Skeletal muscle satellite cell (primary cell): ENCODE measurements around the gene UBL4A. TPM values are rescaled to one million over a fixed set of nuclear protein-coding genes. Genes with fewer than 3 reads are reported as not detected.
A peak's percentile ranks its signal among the peaks of the same experiment; 100 is the strongest.

Experiments used
- H3K27me3 ChIP-seq: 2 replicates; pipeline ENCODE4 v1.7.0; 2013; ENCODE audit warnings: low read length; ENCODE audit not compliant: control insufficient read depth, insufficient read depth
- H3K36me3 ChIP-seq: 2 replicates; pipeline ENCODE4 v1.7.0; 2013; ENCODE audit warnings: mild to moderate bottlenecking, control low read depth, low read length; ENCODE audit not compliant: insufficient read depth
- H3K4me1 ChIP-seq: 2 replicates; pipeline ENCODE4 v1.7.0; 2013; ENCODE audit warnings: low read length; ENCODE audit not compliant: control insufficient read depth, insufficient read depth
- H3K4me2 ChIP-seq: 2 replicates; pipeline ENCODE4 v1.7.0; 2013; ENCODE audit warnings: mild to moderate bottlenecking, low read length
- H3K4me3 ChIP-seq: 2 replicates; pipeline ENCODE4 v1.7.0; 2013; ENCODE audit warnings: low read length
- H3K9ac ChIP-seq: 2 replicates; pipeline ENCODE4 v1.7.0; 2013; ENCODE audit warnings: mild to moderate bottlenecking, low read depth, low read length, moderate library complexity
- H3K9me3 ChIP-seq: replicated peaks from 2 replicates; pipeline ENCODE4 v1.7.0; 2013; ENCODE audit warnings: mild to moderate bottlenecking, control low read depth, low read length
- total RNA-seq: library from RNA; depleted of rRNA; stranded (reverse); fragments of >200 nt; gene quantifications from 2 replicates; pipeline ENCODE4 v1.2.3, GENCODE V29; 2012; rRNA removed

The UBL4A gene
- total RNA-seq: 33.2 and 34.0 TPM in 2 replicates

- no peaks in the 10 kb centered on the region for H3K9me3 ChIP-seq
- peaks cover 26% of the 10 kb centered on the region for H3K36me3 ChIP-seq
- peaks cover 27% of the 10 kb centered on the region for H3K4me1 ChIP-seq
- H3K9ac ChIP-seq: peak within 1 kb of the TSS; percentile 73
- peak within 1 kb of the TSS; percentile 85 for H3K4me2 ChIP-seq
- no peaks in the 10 kb centered on the region for H3K27me3 ChIP-seq
- peak within 1 kb of the TSS; percentile 77 for H3K4me3 ChIP-seq
Observed at GRCh38 chrX:154486396-154487207, at the start of gene UBL4A. Gene UBL4A, minus strand, starts transcription at chrX:154486615. Its CDS starts 31 bp downstream, at chrX:154486584.

- Histone ChIP-seq H3K4me3 (no peak overlapping the region), H3K36me3 (peaks cover 42% of the 10 kb centered on the region)
Observed at GRCh38 chrX:154535892-154536291, 49.5 kb upstream of the UBL4A start.

GRCh38 chrX:154534526-154535322 is 48.3 kb upstream of the UBL4A start:
- H3K4me2 ChIP-seq: no peak overlapping the region
- no peaks in the 10 kb centered on the region for H3K27me3 ChIP-seq
- no peak overlapping the region for H3K9ac ChIP-seq
- H3K9me3 ChIP-seq: no peaks in the 10 kb centered on the region
- no peak overlapping the region for H3K4me3 ChIP-seq
- peaks cover 40% of the 10 kb centered on the region for H3K36me3 ChIP-seq
- H3K4me1 ChIP-seq: peaks cover 5% of the 10 kb centered on the region

More at GRCh38 chrX:154535892-154536291, 49.5 kb upstream of the UBL4A start:
- no peak overlapping the region for H3K4me2 ChIP-seq
- no peak overlapping the region for H3K9ac ChIP-seq
- peaks cover 8% of the 10 kb centered on the region for H3K4me1 ChIP-seq
- no peaks in the 10 kb centered on the region for H3K27me3 ChIP-seq
- H3K9me3 ChIP-seq: no peaks in the 10 kb centered on the region

GRCh38 chrX:154532690-154533089 is 46.3 kb upstream of the UBL4A start:
- H3K36me3 ChIP-seq: peaks cover 35% of the 10 kb centered on the region
- H3K9ac ChIP-seq: no peak overlapping the region
- H3K27me3 ChIP-seq: no peaks in the 10 kb centered on the region
- H3K4me3 ChIP-seq: no peak overlapping the region
- H3K4me2 ChIP-seq: no peak overlapping the region
- H3K4me1 ChIP-seq: peaks cover 10% of the 10 kb centered on the region
- no peaks in the 10 kb centered on the region for H3K9me3 ChIP-seq

GRCh38 chrX:154531626-154532025 is 45.2 kb upstream of the UBL4A start:
- Histone ChIP-seq H3K4me2 (no peak overlapping the region), H3K4me1 (peaks cover 19% of the 10 kb centered on the region), H3K27me3 (no peaks in the 10 kb centered on the region), H3K36me3 (peaks cover 35% of the 10 kb centered on the region), H3K9me3 (no peaks in the 10 kb centered on the region), H3K4me3 (no peak overlapping the region), H3K9ac (no peak overlapping the region)

- Histone ChIP-seq H3K9me3 (no peaks in the 10 kb centered on the region), H3K4me3 (no peak overlapping the region), H3K9ac (no peak overlapping the region), H3K4me2 (no peak overlapping the region), H3K27me3 (no peaks in the 10 kb centered on the region), H3K4me1 (peaks cover 19% of the 10 kb centered on the region), H3K36me3 (peaks cover 34% of the 10 kb centered on the region)
Observed at GRCh38 chrX:154530286-154530685, 43.9 kb upstream of the UBL4A start.

- Histone ChIP-seq H3K4me1 (peaks cover 14% of the 10 kb centered on the region), H3K9me3 (no peaks in the 10 kb centered on the region), H3K9ac (no peak overlapping the region), H3K4me3 (no peak overlapping the region), H3K4me2 (no peak overlapping the region), H3K27me3 (no peaks in the 10 kb centered on the region), H3K36me3 (peaks cover 28% of the 10 kb centered on the region)
Observed at GRCh38 chrX:154529206-154529612, 42.8 kb upstream of the UBL4A start.

- H3K9me3 ChIP-seq: no peaks in the 10 kb centered on the region
- peak overlapping the region; percentile 71 for H3K9ac ChIP-seq
- peaks cover 14% of the 10 kb centered on the region for H3K4me1 ChIP-seq
- H3K27me3 ChIP-seq: no peaks in the 10 kb centered on the region
- H3K4me2 ChIP-seq: peak overlapping the region; percentile 81
- peak overlapping the region; percentile 65 for H3K4me3 ChIP-seq
- H3K36me3 ChIP-seq: peaks cover 6% of the 10 kb centered on the region
Observed at GRCh38 chrX:154526901-154527675, 40.7 kb upstream of the UBL4A start.

GRCh38 chrX:154525606-154526490 is 39.4 kb upstream of the UBL4A start:
- Histone ChIP-seq H3K4me3 (no peak overlapping the region), H3K9ac (no peak overlapping the region), H3K9me3 (no peaks in the 10 kb centered on the region), H3K27me3 (no peaks in the 10 kb centered on the region), H3K4me2 (no peak overlapping the region), H3K36me3 (peaks cover under 1% of the 10 kb centered on the region), H3K4me1 (peaks cover 14% of the 10 kb centered on the region)

GRCh38 chrX:154519389-154519788 is 33.0 kb upstream of the UBL4A start:
- Histone ChIP-seq H3K9ac (no peak overlapping the region), H3K9me3 (no peaks in the 10 kb centered on the region), H3K36me3 (no peaks in the 10 kb centered on the region), H3K27me3 (no peaks in the 10 kb centered on the region), H3K4me1 (peaks cover 10% of the 10 kb centered on the region), H3K4me2 (no peak overlapping the region), H3K4me3 (no peak overlapping the region)
